Measurements from ENCODE around the gene HIRA. TPM values are rescaled to one million over a fixed set of nuclear protein-coding genes. Genes with fewer than 3 reads are reported as not detected.
A peak's percentile ranks its signal among the peaks of the same experiment; 100 is the strongest.

Gene HIRA
- total and polyA plus RNA-seq, 9 of the 15 experiments (the other 6 are each of a cell fraction or from before 2014, with no cell fraction given): 0.96 to 132 (median 58.4) TPM

- TF ChIP-seq ZBTB11 (CRISPR knock-in tag; IDR thresholded peaks at IDR 0.05) (0 out of 6 replicates have a peak, but pooled peaks of 1 of the 3 experiments have one; percentile 23), ZNF707 (CRISPR knock-in tag; conservative IDR thresholded peaks at IDR 0.05) (0 out of 2 replicates have a peak, but pooled peaks have one; percentile 5), ZNF174 (CRISPR knock-in tag; IDR thresholded peaks at IDR 0.05) (no peak), DNMT1 (IDR thresholded peaks at IDR 0.05) (no peak), POLR2AphosphoS2 (IDR thresholded peaks at IDR 0.05; ENCODE audit: low read length) (peak; percentile 45; the same call in 1 of the 2 replicates), SRSF9 (IDR thresholded peaks at IDR 0.05; ENCODE audit: borderline replicate concordance, low read depth, low read length) (no peak), ZFP91 (CRISPR knock-in tag; IDR thresholded peaks at IDR 0.05) (peak; percentile 11; the same call in 1 of the 2 replicates), JUND (IDR thresholded peaks at IDR 0.05; ENCODE audit: borderline replicate concordance, low read depth, low read length) (no peak), JUND (tag; IDR thresholded peaks at IDR 0.05; ENCODE audit: borderline replicate concordance, low read depth, low read length) (no peak), ZNF584 (CRISPR knock-in tag; IDR thresholded peaks at IDR 0.05; ENCODE audit: low read depth) (no peak), ZNF280A (IDR thresholded peaks at IDR 0.05; ENCODE audit: low read depth, partially characterized antibody) (no peak), ZNF695 (CRISPR knock-in tag; IDR thresholded peaks at IDR 0.05) (no peak), ARID1B (IDR thresholded peaks at IDR 0.05) (no peak), SRSF1 (IDR thresholded peaks at IDR 0.05; ENCODE audit: low read depth, low read length) (no peak)
- TF ChIP-seq, protein P1, sequence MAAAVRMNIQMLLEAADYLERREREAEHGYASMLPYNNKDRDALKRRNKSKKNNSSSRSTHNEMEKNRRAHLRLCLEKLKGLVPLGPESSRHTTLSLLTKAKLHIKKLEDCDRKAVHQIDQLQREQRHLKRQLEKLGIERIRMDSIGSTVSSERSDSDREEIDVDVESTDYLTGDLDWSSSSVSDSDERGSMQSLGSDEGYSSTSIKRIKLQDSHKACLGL (CRISPR knock-in tag; IDR thresholded peaks at IDR 0.05; ENCODE audit: borderline replicate concordance, poor library complexity, severe bottlenecking): no peak
- TF ChIP-seq, protein P2, sequence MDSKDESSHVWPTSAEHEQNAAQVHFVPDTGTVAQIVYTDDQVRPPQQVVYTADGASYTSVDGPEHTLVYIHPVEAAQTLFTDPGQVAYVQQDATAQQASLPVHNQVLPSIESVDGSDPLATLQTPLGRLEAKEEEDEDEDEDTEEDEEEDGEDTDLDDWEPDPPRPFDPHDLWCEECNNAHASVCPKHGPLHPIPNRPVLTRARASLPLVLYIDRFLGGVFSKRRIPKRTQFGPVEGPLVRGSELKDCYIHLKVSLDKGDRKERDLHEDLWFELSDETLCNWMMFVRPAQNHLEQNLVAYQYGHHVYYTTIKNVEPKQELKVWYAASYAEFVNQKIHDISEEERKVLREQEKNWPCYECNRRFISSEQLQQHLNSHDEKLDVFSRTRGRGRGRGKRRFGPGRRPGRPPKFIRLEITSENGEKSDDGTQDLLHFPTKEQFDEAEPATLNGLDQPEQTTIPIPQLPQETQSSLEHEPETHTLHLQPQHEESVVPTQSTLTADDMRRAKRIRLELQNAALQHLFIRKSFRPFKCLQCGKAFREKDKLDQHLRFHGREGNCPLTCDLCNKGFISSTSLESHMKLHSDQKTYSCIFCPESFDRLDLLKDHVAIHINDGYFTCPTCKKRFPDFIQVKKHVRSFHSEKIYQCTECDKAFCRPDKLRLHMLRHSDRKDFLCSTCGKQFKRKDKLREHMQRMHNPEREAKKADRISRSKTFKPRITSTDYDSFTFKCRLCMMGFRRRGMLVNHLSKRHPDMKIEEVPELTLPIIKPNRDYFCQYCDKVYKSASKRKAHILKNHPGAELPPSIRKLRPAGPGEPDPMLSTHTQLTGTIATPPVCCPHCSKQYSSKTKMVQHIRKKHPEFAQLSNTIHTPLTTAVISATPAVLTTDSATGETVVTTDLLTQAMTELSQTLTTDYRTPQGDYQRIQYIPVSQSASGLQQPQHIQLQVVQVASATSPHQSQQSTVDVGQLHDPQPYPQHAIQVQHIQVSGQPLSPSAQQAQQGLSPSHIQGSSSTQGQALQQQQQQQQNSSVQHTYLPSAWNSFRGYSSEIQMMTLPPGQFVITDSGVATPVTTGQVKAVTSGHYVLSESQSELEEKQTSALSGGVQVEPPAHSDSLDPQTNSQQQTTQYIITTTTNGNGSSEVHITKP (IDR thresholded peaks at IDR 0.05; ENCODE audit: partially characterized antibody): no peak
These were observed 44.5 kb downstream of the HIRA start (continued) for GRCh38 chr22:19387038-19387437.
